CD4-positive, alpha-beta T cell treated with Interleukin-1 beta for 1 hour (primary cell): ENCODE data around the gene PCDHGA11.
"Not testable (repeated sequence)": the region's sequence is repeated elsewhere in the genome, so short reads cannot be mapped to it uniquely, and the experiment has no call there.

Experiments
- DNase-seq, 2 donors: peaks; one replicate each; pipeline ENCODE4 v3.0.0-alpha.2; 2020 to 2022

The PCDHGA11 gene

DNA sequence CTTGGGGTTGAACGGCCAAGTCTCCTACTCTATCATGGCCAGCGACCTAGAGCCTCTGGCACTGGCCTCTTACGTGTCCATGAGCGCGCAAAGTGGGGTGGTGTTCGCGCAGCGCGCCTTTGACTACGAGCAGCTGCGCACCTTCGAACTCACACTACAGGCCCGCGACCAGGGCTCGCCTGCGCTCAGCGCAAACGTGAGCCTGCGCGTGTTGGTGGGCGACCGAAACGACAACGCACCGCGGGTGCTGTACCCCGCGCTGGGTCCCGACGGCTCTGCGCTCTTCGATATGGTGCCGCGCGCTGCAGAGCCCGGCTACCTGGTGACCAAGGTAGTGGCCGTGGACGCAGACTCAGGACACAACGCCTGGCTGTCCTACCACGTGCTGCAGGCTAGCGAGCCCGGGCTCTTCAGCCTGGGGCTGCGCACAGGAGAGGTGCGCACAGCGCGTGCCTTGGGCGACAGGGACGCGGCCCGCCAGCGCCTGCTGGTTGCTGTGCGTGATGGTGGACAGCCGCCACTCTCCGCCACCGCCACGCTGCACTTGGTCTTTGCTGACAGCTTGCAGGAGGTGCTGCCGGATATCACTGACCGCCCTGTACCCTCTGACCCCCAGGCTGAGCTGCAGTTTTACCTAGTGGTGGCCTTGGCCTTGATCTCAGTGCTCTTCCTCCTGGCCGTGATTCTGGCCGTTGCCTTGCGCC lies 21.1 kb upstream of the PCDHGA11 start:
- DNase-seq = no peak

DNA sequence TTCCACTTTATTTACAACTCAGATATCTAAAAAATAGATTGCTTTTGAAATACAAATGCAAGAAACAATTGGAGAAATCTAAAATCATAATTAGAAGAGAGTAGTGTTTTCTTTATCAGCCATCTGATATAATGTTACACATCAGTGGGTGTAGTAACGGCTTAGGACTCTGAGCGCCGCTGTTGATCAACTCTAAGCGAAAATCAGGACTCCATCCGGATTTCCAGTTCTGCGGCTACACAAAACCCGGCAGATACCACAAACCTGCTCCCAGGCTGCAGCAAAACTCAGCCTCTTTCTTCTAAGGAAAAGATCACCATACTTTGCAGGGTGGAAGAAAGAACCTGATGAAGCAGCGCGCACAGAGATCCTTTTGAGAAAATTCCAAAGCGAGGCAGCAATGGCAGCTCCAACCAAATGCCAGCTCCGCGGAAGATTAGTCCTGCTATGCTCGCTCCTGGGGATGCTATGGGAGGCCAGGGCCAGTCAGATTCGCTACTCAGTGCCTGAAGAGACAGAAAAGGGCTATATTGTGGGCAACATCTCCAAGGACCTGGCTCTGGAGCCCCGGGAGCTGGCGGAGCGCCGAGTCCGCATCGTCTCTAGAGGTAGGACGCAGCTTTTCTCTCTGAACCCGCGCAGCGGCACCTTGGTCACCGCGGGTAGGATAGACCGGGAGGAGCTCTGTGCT lies 18.2 kb upstream of the PCDHGA11 start, which contains the start of gene PCDHGA9:
Gene PCDHGA9 (plus strand): TSS at position 226 of the 691 bp plus-strand sequence. CDS start 175 bp downstream, at position 401.
- no peak for DNase-seq

DNA sequence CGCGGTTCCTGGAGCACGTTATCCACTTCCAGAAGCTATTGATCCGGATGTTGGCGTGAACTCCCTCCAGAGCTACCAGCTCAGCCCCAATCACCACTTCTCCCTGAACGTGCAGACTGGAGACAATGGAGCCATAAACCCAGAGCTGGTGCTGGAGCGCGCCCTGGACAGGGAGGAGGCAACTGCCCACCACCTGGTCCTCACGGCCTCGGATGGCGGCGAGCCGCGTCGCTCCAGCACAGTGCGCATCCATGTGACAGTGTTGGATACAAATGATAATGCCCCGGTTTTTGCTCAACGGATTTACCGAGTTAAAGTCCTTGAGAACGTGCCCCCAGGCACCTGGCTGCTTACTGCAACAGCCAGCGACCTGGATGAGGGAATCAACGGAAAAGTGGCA lies 17.5 kb upstream of the PCDHGA11 start:
- DNase-seq = no peak

DNA sequence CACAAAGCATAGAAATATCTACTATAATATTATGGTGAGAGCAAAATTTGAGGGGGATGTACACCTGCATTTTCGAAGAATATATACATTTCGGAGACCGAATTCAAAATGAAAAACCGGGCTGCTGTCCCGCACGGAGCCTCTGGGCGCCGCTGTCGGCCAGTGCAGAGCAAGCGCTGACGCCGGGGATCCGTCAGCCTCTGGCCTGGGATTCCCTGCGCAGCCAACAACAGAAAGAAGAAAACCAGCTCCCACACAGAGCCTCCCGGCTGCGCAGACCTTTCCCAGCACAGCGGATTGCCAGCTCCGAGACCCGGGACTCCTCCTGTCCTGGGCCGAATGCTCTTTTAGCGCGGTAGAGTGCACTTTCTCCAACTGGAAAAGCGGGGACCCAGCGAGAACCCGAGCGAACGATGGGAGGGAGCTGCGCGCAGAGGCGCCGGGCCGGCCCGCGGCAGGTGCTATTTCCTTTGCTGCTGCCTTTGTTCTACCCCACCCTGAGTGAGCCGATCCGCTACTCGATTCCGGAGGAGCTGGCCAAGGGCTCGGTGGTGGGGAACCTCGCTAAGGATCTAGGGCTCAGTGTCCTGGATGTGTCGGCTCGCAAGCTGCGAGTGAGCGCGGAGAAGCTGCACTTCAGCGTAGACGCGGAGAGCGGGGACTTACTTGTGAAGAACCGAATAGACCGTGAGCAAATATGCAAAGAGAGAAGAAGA lies 12.9 kb upstream of the PCDHGA11 start, which contains the start of gene PCDHGB6:
Gene PCDHGB6 (plus strand): TSS at position 232 of the 716 bp plus-strand sequence. CDS start 182 bp downstream, at position 414.
- DNase-seq = peak; percentile 17 to 44

DNA sequence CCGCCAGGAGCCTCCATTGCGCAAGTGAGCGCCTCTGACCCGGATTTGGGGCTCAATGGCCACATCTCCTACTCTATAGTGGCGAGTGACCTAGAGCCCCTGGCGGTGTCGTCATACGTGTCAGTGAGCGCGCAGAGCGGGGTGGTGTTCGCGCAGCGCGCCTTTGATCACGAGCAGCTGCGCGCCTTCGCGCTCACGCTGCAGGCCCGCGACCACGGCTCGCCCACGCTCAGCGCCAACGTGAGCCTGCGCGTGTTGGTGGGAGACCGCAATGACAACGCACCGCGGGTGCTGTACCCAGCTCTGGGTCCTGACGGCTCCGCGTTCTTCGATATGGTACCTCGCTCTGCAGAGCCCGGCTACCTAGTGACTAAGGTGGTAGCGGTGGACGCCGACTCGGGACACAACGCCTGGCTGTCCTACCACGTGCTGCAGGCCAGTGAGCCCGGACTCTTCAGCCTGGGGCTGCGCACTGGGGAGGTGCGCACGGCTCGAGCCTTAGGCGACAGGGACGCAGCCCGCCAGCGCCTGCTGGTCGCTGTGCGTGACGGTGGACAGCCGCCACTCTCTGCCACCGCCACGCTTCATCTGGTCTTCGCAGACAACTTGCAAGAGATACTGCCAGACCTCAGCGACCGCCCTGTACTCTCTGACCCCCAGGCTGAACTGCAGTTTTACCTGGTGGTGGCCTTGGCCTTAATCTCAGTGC lies 11.1 kb upstream of the PCDHGA11 start:
- DNase-seq = no peak

DNA sequence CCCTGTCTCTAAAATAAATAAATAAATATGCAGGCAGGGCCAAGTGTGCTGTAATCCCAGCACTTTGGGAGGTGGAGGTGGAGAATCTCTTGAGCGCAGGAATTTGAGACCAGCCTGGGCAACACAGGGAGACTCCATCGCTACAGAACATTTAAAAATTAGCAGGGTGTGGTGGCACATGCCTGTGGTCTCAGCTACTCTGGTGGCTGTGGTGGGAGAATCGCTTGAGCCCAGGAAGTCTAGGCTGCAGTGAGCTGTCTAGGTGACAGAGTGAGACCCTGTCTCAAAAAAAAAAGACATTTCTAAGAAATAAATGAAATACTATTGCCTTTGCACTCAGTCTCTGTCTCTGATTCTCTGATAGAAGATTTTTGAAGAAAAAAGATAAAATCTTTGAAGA lies 9.3 kb upstream of the PCDHGA11 start:
- DNase-seq = no peak

DNA sequence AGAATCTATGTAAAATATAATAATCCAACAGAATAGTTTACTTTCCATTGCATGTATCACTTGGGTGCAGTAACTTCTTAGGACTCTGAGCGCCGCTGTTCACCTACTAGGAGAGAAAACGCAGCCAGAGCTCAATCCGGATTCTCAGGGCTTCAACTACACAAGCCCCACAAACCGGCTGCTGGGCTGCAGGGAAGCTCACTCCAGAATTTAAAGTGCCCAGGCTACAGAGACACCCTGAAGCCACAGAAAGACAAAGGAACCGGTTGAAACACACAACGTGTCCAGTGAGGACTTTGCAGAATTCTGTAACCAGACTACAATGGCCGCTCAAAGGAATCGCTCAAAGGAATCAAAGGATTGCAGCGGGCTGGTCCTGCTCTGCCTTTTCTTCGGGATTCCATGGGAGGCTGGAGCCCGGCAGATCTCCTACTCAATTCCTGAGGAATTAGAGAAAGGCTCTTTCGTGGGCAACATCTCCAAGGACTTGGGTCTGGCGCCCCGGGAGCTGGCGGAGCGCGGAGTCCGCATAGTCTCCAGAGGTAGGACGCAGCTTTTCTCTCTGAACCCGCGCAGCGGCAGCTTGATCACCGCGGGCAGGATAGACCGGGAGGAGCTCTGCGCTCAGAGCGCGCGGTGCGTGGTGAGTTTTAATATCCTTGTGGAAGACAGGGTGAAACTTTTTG lies 7.9 kb upstream of the PCDHGA11 start, which contains the start of gene PCDHGA10:
Gene PCDHGA10 (plus strand): TSS at position 134 of the 686 bp plus-strand sequence. CDS start 189 bp downstream, at position 323.
- peak; percentile 53 to 63 for DNase-seq

DNA sequence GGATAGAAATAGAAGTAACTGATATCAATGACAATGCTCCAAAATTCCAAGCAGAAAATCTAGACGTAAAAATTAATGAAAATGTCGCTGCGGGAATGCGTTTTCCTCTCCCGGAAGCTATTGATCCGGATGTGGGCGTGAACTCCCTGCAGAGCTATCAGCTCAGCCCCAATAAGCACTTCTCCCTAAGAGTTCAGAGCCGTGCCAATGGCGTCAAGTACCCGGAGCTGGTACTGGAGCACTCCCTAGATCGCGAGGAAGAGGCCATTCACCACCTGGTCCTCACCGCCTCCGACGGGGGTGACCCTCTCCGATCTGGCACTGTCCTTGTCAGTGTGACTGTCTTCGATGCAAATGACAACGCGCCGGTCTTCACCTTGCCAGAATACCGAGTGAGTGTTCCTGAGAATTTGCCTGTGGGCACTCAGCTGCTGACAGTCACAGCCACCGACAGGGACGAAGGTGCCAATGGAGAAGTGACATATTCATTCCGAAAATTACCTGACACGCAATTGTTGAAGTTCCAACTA lies 7.2 kb upstream of the PCDHGA11 start:
- DNase-seq = no peak

DNA sequence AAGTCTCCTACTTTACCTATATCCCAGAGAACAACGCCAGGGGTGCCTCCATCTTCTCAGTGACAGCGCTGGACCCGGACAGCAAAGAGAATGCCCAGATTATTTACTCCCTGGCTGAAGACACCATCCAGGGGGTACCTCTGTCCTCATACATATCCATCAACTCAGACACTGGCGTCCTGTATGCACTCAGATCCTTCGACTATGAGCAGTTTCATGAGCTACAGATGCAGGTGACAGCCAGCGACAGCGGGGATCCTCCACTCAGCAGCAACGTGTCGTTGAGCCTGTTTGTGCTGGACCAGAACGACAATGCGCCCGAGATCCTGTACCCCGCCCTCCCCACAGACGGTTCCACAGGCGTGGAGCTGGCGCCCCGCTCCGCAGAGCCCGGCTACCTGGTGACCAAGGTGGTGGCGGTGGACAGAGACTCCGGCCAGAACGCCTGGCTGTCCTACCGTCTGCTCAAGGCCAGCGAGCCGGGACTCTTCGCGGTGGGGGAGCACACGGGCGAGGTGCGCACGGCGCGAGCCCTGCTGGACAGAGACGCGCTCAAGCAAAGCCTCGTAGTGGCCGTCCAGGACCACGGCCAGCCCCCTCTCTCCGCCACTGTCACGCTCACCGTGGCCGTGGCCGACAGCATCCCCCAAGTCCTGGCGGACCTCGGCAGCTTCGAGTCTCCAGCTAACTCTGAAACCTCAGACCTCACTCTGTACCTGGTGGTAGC lies 6.1 kb upstream of the PCDHGA11 start:
- not testable (repeated sequence) for DNase-seq

DNA sequence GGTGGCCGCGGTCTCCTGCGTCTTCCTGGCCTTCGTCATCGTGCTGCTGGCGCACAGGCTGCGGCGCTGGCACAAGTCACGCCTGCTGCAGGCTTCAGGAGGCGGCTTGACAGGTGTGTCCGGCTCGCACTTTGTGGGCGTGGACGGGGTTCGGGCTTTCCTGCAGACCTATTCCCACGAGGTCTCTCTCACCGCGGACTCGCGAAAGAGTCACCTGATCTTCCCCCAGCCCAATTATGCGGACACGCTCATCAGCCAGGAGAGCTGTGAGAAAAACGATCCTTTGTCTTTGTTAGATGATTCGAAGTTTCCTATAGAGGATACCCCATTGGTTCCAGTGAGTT lies 5.6 kb upstream of the PCDHGA11 start:
- not testable (repeated sequence) for DNase-seq

DNA sequence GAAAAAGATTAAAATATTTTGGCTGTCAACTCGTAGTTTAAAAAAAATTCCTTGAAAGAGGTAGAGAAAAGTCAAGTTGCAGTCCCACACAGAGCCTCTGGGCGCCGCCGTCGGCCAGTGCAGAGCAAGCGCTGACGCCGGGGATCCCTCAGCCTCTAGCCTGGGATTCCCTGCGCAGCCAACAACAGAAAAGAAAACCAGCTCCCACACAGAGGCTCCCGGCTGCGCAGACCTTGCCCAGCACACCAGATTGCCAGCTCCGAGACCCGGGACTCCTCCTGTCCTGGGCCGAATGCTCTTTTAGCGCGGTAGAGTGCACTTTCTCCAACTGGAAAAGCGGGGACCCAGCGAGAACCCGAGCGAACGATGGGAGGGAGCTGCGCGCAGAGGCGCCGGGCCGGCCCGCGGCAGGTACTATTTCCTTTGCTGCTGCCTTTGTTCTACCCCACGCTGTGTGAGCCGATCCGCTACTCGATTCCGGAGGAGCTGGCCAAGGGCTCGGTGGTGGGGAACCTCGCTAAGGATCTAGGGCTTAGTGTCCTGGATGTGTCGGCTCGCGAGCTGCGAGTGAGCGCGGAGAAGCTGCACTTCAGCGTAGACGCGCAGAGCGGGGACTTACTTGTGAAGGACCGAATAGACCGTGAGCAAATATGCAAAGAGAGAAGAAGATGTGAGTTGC lies 3.2 kb upstream of the PCDHGA11 start, which contains the start of gene PCDHGB7:
Gene PCDHGB7 (plus strand): TSS at position 184 of the 679 bp plus-strand sequence. CDS start 183 bp downstream, at position 367.
- peak; percentile 46 to 47 for DNase-seq

DNA sequence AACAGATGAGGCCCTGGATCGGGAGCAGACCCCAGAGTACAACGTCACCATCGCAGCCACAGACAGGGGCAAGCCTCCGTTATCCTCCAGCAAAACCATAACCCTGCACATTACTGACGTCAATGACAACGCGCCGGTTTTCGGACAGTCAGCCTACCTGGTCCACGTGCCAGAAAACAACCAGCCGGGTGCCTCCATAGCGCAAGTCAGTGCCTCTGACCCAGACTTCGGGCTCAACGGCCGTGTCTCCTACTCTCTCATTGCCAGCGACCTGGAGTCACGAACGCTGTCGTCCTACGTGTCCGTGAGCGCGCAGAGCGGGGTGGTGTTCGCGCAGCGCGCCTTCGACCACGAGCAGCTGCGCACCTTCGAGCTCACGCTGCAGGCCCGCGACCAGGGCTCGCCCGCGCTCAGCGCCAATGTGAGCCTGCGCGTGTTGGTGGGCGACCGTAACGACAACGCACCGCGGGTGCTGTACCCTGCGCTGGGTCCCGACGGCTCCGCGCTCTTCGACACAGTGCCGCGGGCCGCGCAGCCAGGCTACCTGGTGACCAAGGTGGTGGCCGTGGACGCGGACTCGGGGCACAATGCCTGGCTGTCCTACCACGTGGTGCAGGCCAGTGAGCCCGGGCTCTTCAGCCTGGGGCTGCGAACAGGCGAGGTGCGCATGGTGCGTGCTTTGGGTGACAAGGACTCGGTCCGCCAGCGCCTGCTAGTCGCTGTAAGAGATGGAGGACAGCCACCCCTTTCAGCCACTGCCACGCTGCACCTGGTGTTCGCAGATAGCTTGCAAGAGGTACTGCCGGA lies 1.6 kb upstream of the PCDHGA11 start:
- no peak for DNase-seq

DNA sequence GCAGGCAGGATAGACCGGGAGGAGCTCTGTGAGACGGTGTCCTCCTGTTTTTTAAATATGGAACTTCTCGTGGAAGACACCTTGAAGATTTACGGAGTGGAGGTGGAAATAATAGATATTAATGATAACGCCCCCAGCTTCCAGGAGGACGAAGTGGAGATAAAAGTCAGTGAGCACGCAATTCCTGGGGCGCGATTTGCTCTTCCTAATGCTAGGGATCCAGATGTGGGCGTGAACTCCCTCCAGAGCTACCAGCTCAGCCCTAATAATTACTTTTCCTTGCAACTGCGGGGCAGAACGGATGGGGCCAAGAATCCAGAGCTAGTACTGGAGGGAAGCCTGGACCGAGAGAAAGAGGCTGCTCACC lies 621 bp downstream of the PCDHGA11 start:
- DNase-seq = no peak

DNA sequence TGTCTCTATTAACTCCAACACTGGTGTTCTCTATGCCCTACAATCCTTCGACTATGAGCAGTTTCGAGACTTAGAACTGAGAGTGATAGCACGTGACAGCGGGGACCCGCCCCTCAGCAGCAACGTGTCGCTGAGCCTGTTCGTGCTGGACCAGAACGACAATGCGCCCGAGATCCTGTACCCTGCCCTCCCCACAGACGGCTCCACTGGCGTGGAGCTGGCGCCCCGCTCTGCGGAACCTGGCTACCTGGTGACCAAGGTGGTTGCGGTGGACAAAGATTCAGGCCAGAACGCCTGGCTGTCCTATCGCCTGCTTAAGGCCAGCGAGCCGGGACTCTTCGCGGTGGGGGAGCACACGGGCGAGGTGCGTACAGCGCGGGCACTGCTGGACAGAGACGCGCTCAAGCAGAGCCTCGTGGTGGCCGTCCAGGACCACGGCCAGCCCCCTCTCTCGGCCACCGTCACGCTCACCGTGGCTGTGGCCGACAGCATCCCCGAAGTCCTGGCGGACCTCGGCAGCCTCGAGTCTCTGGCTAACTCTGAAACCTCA lies 2.0 kb downstream of the PCDHGA11 start:
- DNase-seq = no peak

DNA sequence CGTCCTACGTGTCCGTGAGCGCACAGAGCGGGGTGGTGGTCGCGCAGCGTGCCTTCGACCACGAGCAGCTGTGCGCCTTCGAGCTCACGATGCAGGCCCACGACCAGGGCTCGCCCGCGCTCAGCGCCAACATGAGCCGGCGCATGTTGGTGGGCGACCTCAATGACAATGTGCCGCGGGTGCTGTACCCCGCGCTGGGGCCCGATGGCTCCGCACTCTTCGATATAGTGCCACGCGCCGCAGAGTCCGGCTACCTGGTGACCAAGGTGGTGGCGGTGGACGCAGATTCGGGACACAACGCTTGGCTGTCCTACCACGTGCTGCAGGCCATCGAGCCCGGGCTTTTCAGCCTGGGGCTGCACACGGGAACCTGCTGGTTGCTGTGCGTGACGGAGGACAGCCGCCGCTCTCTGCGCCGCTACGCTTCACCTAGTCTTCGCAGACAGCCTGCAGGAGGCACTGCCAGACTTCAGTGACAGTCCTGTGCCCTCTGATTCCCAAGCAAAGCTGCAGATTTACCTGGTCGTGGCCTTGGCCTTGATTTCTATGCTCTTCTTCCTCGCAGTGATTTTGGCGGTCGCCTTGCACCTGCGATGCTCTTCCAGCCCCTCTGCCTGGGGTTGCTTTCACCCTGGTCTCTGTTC lies 7.1 kb downstream of the PCDHGA11 start:
- DNase-seq = no peak

DNA sequence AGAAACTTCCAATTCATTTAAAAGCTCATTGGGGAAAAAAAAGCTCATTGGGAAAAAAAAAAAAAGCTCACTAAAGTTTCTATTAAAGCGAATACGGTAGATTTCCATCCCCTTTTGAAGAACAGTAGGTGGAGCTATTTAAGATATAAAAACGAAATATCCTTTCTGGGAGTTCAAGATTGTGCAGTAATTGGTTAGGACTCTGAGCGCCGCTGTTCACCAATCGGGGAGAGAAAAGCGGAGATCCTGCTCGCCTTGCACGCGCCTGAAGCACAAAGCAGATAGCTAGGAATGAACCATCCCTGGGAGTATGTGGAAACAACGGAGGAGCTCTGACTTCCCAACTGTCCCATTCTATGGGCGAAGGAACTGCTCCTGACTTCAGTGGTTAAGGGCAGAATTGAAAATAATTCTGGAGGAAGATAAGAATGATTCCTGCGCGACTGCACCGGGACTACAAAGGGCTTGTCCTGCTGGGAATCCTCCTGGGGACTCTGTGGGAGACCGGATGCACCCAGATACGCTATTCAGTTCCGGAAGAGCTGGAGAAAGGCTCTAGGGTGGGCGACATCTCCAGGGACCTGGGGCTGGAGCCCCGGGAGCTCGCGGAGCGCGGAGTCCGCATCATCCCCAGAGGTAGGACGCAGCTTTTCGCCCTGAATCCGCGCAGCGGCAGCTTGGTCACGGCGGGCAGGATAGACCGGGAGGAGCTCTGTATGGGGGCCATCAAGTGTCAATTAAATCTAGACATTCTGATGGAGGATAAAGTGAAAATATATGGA lies 9.7 kb downstream of the PCDHGA11 start, which contains the start of gene PCDHGA12:
Gene PCDHGA12 (plus strand): TSS at position 176 of the 782 bp plus-strand sequence. CDS start 253 bp downstream, at position 429.
- peak; percentile 30 to 32 for DNase-seq

DNA sequence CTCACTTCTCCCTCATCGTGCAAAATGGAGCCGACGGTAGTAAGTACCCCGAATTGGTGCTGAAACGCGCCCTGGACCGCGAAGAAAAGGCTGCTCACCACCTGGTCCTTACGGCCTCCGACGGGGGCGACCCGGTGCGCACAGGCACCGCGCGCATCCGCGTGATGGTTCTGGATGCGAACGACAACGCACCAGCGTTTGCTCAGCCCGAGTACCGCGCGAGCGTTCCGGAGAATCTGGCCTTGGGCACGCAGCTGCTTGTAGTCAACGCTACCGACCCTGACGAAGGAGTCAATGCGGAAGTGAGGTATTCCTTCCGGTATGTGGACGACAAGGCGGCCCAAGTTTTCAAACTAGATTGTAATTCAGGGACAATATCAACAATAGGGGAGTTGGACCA lies 10.4 kb downstream of the PCDHGA11 start:
- no peak for DNase-seq

DNA sequence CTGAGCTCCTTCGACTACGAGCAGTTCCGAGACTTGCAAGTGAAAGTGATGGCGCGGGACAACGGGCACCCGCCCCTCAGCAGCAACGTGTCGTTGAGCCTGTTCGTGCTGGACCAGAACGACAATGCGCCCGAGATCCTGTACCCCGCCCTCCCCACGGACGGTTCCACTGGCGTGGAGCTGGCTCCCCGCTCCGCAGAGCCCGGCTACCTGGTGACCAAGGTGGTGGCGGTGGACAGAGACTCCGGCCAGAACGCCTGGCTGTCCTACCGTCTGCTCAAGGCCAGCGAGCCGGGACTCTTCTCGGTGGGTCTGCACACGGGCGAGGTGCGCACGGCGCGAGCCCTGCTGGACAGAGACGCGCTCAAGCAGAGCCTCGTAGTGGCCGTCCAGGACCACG lies 11.5 kb downstream of the PCDHGA11 start:
- DNase-seq = not testable (repeated sequence)
